Measurements from ENCODE around the gene TLK2.
"Not testable (repeated sequence)": the region's sequence is repeated elsewhere in the genome, so short reads cannot be mapped to it uniquely, and the experiment has no call there.

The TLK2 gene

DNA sequence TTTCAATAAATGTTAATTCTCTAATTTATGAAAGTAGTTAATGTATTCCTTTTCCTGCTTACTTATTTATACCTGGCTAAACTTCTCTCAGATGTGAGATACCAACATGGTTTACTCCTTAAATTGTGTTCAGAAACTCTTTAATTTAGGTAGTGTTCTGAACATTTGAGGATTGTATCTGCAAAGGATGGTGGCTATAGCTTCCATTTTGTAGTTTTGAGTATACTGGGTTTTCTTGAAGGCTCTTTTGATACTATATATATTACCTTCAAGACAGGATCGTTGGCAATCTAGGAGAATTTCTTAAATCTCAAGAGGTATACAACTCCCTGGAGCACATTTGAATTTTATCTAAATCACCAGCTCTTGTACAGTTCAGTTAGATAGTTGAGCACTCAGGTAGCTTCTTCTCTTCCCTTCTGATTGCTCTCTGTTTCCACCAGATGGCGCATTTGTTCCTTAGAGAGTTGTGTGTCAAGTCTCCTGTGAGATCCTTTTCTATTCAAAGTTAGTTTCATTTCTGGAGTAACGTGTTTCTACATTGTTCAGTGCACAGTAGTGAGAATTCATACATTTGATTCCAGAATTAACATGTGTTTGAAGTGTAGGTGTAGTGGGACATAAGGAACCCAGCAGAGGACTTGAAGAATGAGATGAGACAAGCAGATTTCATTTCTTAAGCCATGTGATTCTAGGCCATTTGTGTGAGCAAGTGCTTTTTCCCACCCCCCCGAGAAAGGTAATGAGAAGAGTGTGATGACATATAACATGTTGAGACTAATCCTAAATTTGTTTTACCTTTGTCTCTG is 74.4 kb downstream of the TLK2 start:
- H3K4me3 ChIP-seq (ENCODE audit: low read length); H2AFZ ChIP-seq (ENCODE audit: low read depth, low read length); H3K4me1 ChIP-seq (ENCODE audit: insufficient read depth, low read length): not testable (repeated sequence)

DNA sequence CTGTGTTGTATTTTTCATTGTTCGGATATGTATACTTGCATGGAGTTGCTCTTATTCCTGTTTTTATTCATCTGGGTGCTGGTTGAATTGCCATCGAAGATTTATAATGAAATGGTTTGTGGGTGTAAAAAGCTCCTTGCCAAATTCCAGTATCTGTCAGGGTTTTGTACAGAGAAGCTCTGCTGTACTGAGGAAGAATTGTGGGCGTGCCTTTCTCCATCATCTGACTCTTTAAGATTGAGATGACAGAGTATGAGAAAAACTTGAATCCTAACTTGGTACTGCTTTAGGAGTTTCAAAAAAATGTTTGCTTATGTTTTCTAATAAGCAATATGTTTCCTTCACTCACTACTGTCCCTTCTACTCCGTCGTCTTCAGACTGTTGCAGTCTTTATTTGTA is 78.9 kb downstream of the TLK2 start:
- not testable (repeated sequence) for H3K27me3 ChIP-seq (ENCODE audit: insufficient read depth, low read length); H2AFZ ChIP-seq (ENCODE audit: low read depth, low read length); H3K4me1 ChIP-seq (ENCODE audit: insufficient read depth, low read length); H3K4me3 ChIP-seq (ENCODE audit: low read length); H3K9me3 ChIP-seq (ENCODE audit: low read length)
- H3K36me3 ChIP-seq (ENCODE audit: insufficient read depth, low read length), result peaks cover 14% of the 10 kb centered on the region

More for the DNA sequence above, 74.4 kb downstream of the TLK2 start:
- H3K27me3 ChIP-seq (ENCODE audit: insufficient read depth, low read length); H3K36me3 ChIP-seq (ENCODE audit: insufficient read depth, low read length); H3K9me3 ChIP-seq (ENCODE audit: low read length): not testable (repeated sequence)

DNA sequence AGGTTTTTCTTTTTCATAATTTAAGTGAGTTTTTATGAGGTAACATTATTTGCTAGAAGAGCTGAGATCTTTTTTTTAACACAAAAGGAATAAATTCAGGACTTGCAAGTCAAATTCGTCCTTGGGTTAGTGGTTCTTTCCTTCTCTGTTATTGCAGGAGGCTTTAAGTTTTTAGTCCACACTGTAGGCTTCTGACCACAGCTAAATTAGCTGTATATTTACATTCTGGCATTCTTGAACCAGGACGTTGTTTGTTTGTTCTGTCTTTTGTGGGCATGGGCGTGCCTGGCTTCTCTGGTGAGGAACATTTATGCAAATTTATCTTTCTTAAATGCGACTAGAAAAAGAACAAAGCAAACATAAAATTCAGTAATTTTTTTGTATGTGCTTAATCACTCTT is 80.3 kb downstream of the TLK2 start:
- not testable (repeated sequence) for H2AFZ ChIP-seq (ENCODE audit: low read depth, low read length); H3K4me1 ChIP-seq (ENCODE audit: insufficient read depth, low read length); H3K4me3 ChIP-seq (ENCODE audit: low read length); H3K27me3 ChIP-seq (ENCODE audit: insufficient read depth, low read length); H3K9me3 ChIP-seq (ENCODE audit: low read length)
- peaks cover 23% of the 10 kb centered on the region for H3K36me3 ChIP-seq (ENCODE audit: insufficient read depth, low read length)

DNA sequence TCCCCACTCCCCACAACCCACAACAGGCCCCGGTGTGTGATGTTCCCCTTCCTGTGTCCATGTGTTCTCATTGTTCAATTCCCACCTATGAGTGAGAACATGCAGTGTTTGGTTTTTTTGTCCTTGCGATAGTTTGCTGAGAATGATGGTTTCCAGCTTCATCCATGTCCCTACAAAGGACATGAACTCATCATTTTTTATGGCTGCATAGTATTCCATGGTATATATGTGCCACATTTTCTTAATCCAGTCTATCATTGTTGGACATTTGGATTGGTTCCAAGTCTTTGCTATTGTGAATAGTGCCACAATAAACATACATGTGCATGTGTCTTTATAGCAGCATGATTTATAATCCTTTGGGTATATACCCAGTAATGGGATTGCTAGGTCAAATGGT is 82.3 kb downstream of the TLK2 start:
- H3K36me3 ChIP-seq (ENCODE audit: insufficient read depth, low read length), result peaks cover 35% of the 10 kb centered on the region
- H3K9me3 ChIP-seq (ENCODE audit: low read length); H3K27me3 ChIP-seq (ENCODE audit: insufficient read depth, low read length); H2AFZ ChIP-seq (ENCODE audit: low read depth, low read length); H3K4me3 ChIP-seq (ENCODE audit: low read length); H3K4me1 ChIP-seq (ENCODE audit: insufficient read depth, low read length): not testable (repeated sequence)

DNA sequence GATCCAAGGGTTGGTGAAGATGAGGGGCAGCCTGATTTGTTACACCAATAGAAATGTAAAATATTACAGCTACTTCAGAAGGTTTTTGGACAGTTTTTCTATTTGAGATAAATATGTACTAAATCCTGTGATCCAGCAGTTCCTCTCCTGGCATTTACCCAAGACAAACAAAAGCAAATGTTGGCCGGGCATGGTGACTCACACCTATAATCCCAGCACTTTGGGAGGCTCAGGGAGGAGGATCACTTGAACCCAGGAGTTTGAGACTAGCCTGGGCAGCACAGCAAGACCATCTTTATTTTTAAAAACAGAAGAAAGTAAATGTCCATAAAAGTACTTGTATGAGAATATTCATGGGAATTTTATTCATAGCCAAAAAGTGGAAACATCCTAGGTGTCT is 84.0 kb downstream of the TLK2 start:
- Histone ChIP-seq H3K27me3 (ENCODE audit: insufficient read depth, low read length) (no peaks in the 10 kb centered on the region), H2AFZ (ENCODE audit: low read depth, low read length) (no peak overlapping the region), H3K4me1 (ENCODE audit: insufficient read depth, low read length) (no peaks in the 10 kb centered on the region), H3K4me3 (ENCODE audit: low read length) (no peak overlapping the region), H3K9me3 (ENCODE audit: low read length) (peaks cover 2% of the 10 kb centered on the region), H3K36me3 (ENCODE audit: insufficient read depth, low read length) (peaks cover 47% of the 10 kb centered on the region)

DNA sequence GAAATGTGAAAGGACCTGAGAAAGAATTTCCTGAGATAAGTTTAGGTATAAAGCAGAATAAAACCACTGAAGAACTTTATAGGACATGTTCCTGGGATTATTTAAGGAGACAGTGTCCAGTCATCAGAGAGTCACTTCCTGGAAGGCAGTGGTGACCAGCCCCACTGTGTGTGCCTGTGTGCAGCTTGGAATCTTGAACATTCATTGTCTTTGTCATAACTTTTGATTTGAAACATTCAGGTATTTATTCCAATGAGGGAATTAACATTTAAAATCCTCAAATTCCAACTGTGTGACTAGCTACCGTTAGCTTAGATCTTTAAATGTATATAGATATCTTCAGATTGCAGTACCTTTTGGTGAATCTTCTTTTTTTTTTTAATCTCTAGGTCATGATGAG is 87.2 kb downstream of the TLK2 start:
- Histone ChIP-seq H3K9me3 (ENCODE audit: low read length) (peaks cover 5% of the 10 kb centered on the region), H3K27me3 (ENCODE audit: insufficient read depth, low read length) (no peaks in the 10 kb centered on the region), H3K36me3 (ENCODE audit: insufficient read depth, low read length) (peaks cover 57% of the 10 kb centered on the region), H2AFZ (ENCODE audit: low read depth, low read length) (no peak overlapping the region), H3K4me3 (ENCODE audit: low read length) (no peak overlapping the region), H3K4me1 (ENCODE audit: insufficient read depth, low read length) (no peaks in the 10 kb centered on the region)

DNA sequence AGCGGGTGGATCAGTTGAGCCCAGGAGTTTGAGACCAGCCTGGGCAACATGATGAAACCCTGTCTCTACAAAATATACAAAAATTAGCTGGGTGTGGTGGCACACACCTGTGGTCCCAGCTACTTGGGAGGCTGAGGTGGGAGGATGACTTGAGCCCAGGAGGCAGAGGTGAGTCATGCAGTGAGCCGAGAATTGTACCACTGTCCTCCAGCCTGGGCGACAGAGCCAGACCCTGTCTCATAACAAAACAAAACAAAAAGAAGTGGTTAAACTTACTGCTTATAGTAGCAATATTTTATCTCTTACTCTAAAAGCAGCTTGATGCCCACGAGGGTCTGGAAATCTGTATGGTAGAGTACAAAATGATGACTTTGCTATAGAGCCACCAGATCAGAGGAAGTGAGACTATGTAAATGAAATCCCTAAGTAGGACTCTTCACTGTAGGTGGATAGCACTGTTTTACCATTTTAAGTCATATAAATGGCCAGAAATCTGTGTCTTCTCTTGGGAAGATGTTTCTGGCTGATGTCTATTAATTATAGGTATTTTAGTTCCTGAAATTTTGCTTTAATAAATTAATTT is 88.5 kb downstream of the TLK2 start:
- Histone ChIP-seq H3K4me1 (ENCODE audit: insufficient read depth, low read length) (no peaks in the 10 kb centered on the region), H3K36me3 (ENCODE audit: insufficient read depth, low read length) (peaks cover 50% of the 10 kb centered on the region), H3K4me3 (ENCODE audit: low read length) (no peak overlapping the region), H3K27me3 (ENCODE audit: insufficient read depth, low read length) (no peaks in the 10 kb centered on the region), H2AFZ (ENCODE audit: low read depth, low read length) (no peak overlapping the region), H3K9me3 (ENCODE audit: low read length) (peaks cover 4% of the 10 kb centered on the region)

DNA sequence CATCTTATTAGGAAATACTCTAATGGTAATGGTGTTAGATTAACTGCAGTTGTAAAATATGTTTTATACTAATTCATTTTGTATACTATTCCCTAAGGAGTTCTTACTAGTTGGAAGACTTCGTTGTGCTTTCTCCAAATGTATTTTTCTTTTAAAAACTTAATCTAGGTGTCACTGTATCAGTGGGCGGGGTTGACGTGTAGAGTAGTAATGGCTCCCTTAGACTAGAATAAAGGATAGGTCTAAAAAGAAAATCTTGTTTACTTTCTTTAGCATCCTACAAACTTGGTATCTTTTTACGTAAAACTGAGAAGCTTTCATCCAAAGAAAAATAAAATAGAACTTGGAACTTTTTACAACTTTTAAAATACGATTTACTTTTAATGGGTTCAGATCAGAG is 93.9 kb downstream of the TLK2 start:
- peaks cover 51% of the 10 kb centered on the region for H3K36me3 ChIP-seq (ENCODE audit: insufficient read depth, low read length)
- H3K27me3 ChIP-seq (ENCODE audit: insufficient read depth, low read length), result no peaks in the 10 kb centered on the region
- no peaks in the 10 kb centered on the region for H3K4me1 ChIP-seq (ENCODE audit: insufficient read depth, low read length)
- peaks cover 4% of the 10 kb centered on the region for H3K9me3 ChIP-seq (ENCODE audit: low read length)
- H3K4me3 ChIP-seq (ENCODE audit: low read length), result no peak overlapping the region
- no peak overlapping the region for H2AFZ ChIP-seq (ENCODE audit: low read depth, low read length)

DNA sequence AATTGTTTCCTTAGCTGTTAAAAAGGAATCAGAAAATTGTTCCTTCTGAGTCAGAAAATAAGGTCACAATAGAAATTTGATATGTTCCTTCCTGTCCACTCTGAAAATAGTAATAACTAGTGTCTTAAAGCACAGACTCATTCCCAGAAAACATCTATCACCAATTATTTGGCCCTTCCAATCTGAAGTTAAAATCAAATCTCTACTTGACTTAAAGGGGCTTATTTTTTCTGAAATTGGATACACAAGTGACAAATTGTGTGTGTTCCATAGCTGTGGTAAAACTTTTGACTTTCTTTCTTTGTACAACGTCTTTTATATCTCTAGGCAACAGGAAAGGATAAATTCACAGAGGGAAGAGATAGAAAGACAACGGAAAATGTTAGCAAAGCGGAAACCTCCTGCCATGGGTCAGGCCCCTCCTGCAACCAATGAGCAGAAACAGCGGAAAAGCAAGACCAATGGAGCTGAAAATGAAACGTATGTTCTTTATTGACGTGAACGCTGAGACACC is 94.3 kb downstream of the TLK2 start:
- peaks cover 53% of the 10 kb centered on the region for H3K36me3 ChIP-seq (ENCODE audit: insufficient read depth, low read length)
- H2AFZ ChIP-seq (ENCODE audit: low read depth, low read length), result no peak overlapping the region
- peaks cover 4% of the 10 kb centered on the region for H3K9me3 ChIP-seq (ENCODE audit: low read length)
- no peaks in the 10 kb centered on the region for H3K4me1 ChIP-seq (ENCODE audit: insufficient read depth, low read length)
- no peak overlapping the region for H3K4me3 ChIP-seq (ENCODE audit: low read length)
- no peaks in the 10 kb centered on the region for H3K27me3 ChIP-seq (ENCODE audit: insufficient read depth, low read length)

DNA sequence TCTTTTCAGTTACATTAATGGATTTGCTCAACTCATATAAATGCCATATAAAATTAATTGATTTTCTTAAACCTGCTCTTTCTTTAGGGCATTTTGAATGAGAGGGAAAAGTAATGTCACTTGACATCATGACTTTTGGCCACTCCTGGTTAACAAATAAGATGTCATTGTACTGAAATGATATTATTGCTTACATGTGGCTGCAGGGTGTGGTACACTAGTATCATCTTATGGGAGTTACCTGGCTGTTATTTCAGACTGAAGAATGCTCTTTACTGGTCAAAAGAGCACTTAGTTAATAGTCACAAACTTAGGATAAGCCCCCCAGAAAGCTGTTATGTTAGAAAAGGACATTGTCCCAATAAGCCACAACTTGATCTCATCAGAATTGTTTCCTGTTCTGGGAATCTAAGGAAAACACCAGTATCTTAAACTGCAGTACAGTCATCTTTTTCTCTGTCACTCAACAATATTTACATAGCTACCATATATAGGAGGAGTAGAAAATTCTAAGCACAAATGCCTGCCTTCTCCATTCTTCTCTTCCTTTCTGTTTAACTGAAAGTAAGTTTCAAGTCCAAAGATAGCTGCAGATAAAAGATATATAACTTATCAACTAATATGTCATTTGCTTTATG is 95.0 kb downstream of the TLK2 start:
- no peak overlapping the region for H2AFZ ChIP-seq (ENCODE audit: low read depth, low read length)
- peaks cover 55% of the 10 kb centered on the region for H3K36me3 ChIP-seq (ENCODE audit: insufficient read depth, low read length)
- H3K27me3 ChIP-seq (ENCODE audit: insufficient read depth, low read length), result no peaks in the 10 kb centered on the region
- peaks cover 4% of the 10 kb centered on the region for H3K9me3 ChIP-seq (ENCODE audit: low read length)
- H3K4me3 ChIP-seq (ENCODE audit: low read length), result no peak overlapping the region
- no peaks in the 10 kb centered on the region for H3K4me1 ChIP-seq (ENCODE audit: insufficient read depth, low read length)

DNA sequence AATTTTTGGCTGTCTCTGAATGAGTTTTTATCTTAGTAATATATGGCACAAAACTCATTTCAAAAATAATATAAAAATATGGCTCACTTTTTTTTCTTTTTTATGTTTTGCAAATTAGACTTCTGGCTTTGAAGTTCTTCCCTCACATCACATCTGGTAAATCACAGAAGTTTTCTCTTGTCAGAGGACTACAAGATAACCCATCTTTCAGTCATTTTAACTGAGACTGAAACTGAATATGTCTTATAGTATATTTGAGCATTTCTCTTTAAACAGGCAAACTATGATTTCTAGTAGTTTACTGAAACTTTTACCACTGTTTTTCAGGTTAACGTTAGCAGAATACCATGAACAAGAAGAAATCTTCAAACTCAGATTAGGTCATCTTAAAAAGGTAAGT is 97.8 kb downstream of the TLK2 start:
- Histone ChIP-seq H3K4me1 (ENCODE audit: insufficient read depth, low read length) (no peaks in the 10 kb centered on the region), H3K4me3 (ENCODE audit: low read length) (no peak overlapping the region), H2AFZ (ENCODE audit: low read depth, low read length) (no peak overlapping the region), H3K27me3 (ENCODE audit: insufficient read depth, low read length) (no peaks in the 10 kb centered on the region), H3K9me3 (ENCODE audit: low read length) (no peaks in the 10 kb centered on the region), H3K36me3 (ENCODE audit: insufficient read depth, low read length) (peaks cover 60% of the 10 kb centered on the region)

DNA sequence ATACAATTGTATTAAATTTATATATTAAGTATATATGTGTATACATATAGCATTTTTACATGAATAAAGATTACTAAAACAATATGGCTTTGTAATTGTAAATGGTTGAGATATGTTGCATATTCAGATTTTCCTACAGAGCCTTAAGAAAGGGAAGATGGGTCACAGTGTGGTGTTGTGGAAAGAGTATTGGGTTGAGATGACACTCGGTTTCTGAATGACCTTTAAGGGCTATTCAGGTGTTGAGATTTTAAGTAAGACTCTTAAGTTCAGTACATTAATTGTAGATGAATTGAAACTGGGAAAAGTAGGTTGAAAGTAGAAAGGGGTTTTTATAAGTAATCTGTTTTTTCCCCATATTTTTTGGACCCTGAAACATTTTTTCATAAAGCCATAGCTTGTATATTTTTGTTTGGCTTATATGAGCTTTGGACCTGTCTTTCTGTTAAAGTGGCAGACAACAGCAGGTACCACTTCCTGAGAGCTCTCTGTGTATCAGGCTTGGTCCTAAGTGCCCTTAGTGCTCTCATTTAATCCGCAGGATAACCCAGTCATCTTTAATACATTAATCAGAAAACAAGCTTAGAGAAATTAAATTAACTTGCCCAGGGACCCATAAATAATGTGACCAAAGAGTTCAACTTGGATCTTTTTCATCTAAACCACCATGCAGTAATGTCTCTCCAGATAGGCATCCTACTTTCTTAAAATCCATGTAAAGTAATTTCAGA is 100.3 kb downstream of the TLK2 start:
- Histone ChIP-seq H3K4me3 (ENCODE audit: low read length) (no peak overlapping the region), H3K27me3 (ENCODE audit: insufficient read depth, low read length) (no peaks in the 10 kb centered on the region), H3K4me1 (ENCODE audit: insufficient read depth, low read length) (no peaks in the 10 kb centered on the region), H3K9me3 (ENCODE audit: low read length) (no peaks in the 10 kb centered on the region), H3K36me3 (ENCODE audit: insufficient read depth, low read length) (peaks cover 57% of the 10 kb centered on the region), H2AFZ (ENCODE audit: low read depth, low read length) (no peak overlapping the region)

DNA sequence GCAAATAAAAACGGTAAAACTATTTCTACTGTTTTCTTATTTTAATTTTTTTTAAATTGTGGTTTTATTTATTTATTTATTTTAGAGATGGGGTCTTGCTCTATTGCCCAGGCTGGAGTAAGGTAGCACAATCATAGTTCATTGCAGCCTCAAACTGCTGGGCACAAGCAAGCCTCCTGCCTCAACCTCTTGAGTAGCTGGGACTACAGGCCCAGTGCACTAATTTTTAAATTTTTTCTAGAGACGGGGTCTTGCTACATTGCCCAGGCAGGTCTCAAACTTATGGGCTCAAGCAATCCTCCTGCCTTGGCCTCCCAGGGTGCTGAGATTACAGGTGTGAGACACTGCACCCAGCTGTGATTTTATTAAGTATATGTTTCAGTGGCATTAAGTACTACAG is 102.3 kb downstream of the TLK2 start:
- Histone ChIP-seq H3K9me3 (ENCODE audit: low read length) (no peaks in the 10 kb centered on the region), H3K36me3 (ENCODE audit: insufficient read depth, low read length) (peaks cover 51% of the 10 kb centered on the region), H3K4me3 (ENCODE audit: low read length) (no peak overlapping the region), H2AFZ (ENCODE audit: low read depth, low read length) (no peak overlapping the region), H3K4me1 (ENCODE audit: insufficient read depth, low read length) (no peaks in the 10 kb centered on the region), H3K27me3 (ENCODE audit: insufficient read depth, low read length) (no peaks in the 10 kb centered on the region)
